HG03521 (cell line): Measurements from ENCODE around the gene CYP4Z1.
"Not testable (repeated sequence)": the region's sequence is repeated elsewhere in the genome, so short reads cannot be mapped to it uniquely, and the experiment has no call there.

ENCODE experiments used
- ATAC-seq: cut with Tn5 transposase; IDR thresholded peaks from one replicate; pipeline ENCODE4 v1.9.1; 2021; ENCODE audit warnings: mild to moderate bottlenecking, moderate library complexity; ENCODE audit not compliant: unreplicated experiment

CYP4Z1 gene

GRCh38 chr1:47067097-47067594 lies at the start of gene CYP4Z1:
Gene CYP4Z1 (plus strand): TSS chr1:47067231. CDS start chr1:47067491, 260 bp downstream.
- no peak for ATAC-seq

GRCh38 chr1:47021070-47021469 lies 46.0 kb upstream of the CYP4Z1 start:
- ATAC-seq = no peak

- no peak for ATAC-seq
Observed at GRCh38 chr1:47023268-47024140, 43.5 kb upstream of the CYP4Z1 start, which contains the start of gene CYP4X1. Gene CYP4X1 (plus strand): TSS chr1:47023669. CDS start chr1:47023818, 149 bp downstream.

- ATAC-seq = no peak
Observed at GRCh38 chr1:47024141-47024801, 42.8 kb upstream of the CYP4Z1 start.

GRCh38 chr1:47030170-47030805 lies 36.7 kb upstream of the CYP4Z1 start:
- no peak for ATAC-seq

GRCh38 chr1:47031059-47031458 lies 36.0 kb upstream of the CYP4Z1 start:
- ATAC-seq = no peak

- no peak for ATAC-seq
Observed at GRCh38 chr1:47031585-47031984, 35.4 kb upstream of the CYP4Z1 start.

GRCh38 chr1:47036764-47037163 lies 30.3 kb upstream of the CYP4Z1 start:
- no peak for ATAC-seq

- no peak for ATAC-seq
Observed at GRCh38 chr1:47059376-47059775, 7.7 kb upstream of the CYP4Z1 start.

GRCh38 chr1:47069080-47069479 lies 2.0 kb downstream of the CYP4Z1 start:
- not testable (repeated sequence) for ATAC-seq

GRCh38 chr1:47069509-47069908 lies 2.5 kb downstream of the CYP4Z1 start:
- not testable (repeated sequence) for ATAC-seq

- ATAC-seq = not testable (repeated sequence)
Observed at GRCh38 chr1:47089356-47089755, 22.3 kb downstream of the CYP4Z1 start.

GRCh38 chr1:47091476-47091875 lies 24.4 kb downstream of the CYP4Z1 start:
- not testable (repeated sequence) for ATAC-seq

- no peak for ATAC-seq
Observed at GRCh38 chr1:47104816-47105215, 37.8 kb downstream of the CYP4Z1 start.

GRCh38 chr1:47106792-47107191 lies 39.8 kb downstream of the CYP4Z1 start:
- ATAC-seq = no peak

- ATAC-seq = not testable (repeated sequence)
Observed at GRCh38 chr1:47107851-47108574, 41.0 kb downstream of the CYP4Z1 start.

GRCh38 chr1:47109482-47109881 lies 42.5 kb downstream of the CYP4Z1 start:
- ATAC-seq = not testable (repeated sequence)

GRCh38 chr1:47113178-47113577 lies 46.1 kb downstream of the CYP4Z1 start:
- ATAC-seq = no peak

GRCh38 chr1:47121039-47121438 lies 54.0 kb downstream of the CYP4Z1 start:
- not testable (repeated sequence) for ATAC-seq

- not testable (repeated sequence) for ATAC-seq
Observed at GRCh38 chr1:47124834-47125233, 57.8 kb downstream of the CYP4Z1 start.

GRCh38 chr1:47126997-47127396 lies 60.0 kb downstream of the CYP4Z1 start:
- ATAC-seq = not testable (repeated sequence)
